Psoas muscle (tissue), 8 donors: Measurements from ENCODE around the gene GSTM4. TPM values are rescaled to one million over a fixed set of nuclear protein-coding genes. Genes with fewer than 3 reads are reported as not detected.
"Not testable (repeated sequence)": the region's sequence is repeated elsewhere in the genome, so short reads cannot be mapped to it uniquely, and the experiment has no call there.

Source experiments
- ATAC-seq, 4 donors: fragments of 200-7000 bp; cut with Tn5 transposase; one replicate each; pipeline ENCODE4 v1.9.1; 2020; ENCODE audit warnings: moderate library complexity in 3 of 4, mild to moderate bottlenecking in 2 of 4
- DNase-seq, 2 donors: peaks; one replicate each; pipeline ENCODE4 v3.0.0-alpha.2; 2020
- H3K27ac ChIP-seq: fragments of 200-600 bp; one replicate; pipeline ENCODE4 v1.8.0; 2022
- H3K27me3 ChIP-seq, 3 donors: fragments of 200-600 bp in 1 of 3; one replicate each; pipeline versions ENCODE4 v1.6.1 to v1.8.0; 2013 to 2022; ENCODE audit warnings: low read length in 2 of 3, mild to moderate bottlenecking in 2 of 3, moderate library complexity in 1 of 3; ENCODE audit not compliant: insufficient read depth in 3 of 3
- H3K36me3 ChIP-seq, 2 donors: fragments of 200-600 bp in 1 of 2; one replicate each; pipeline versions ENCODE4 v1.6.1 to v1.8.0; 2013 to 2022; ENCODE audit warnings: low read depth in 1 of 2, mild to moderate bottlenecking in 1 of 2, moderate library complexity in 1 of 2; ENCODE audit not compliant: insufficient read depth in 1 of 2
- H3K4me1 ChIP-seq: fragments of 200-600 bp; one replicate; pipeline ENCODE4 v1.8.0; 2022
- H3K4me3 ChIP-seq: fragments of 200-600 bp; one replicate; pipeline ENCODE4 v1.8.0; 2022; ENCODE audit warnings: mild to moderate bottlenecking
- H3K9me3 ChIP-seq: fragments of 200-600 bp; one replicate; pipeline ENCODE4 v1.8.0; 2022
- WGBS, 3 donors: extraction: QIAGEN DNeasy Blood & Tissue Kit; methylation state at CpG; one replicate each; pipeline versions ENCODE4 v1.1.6 to v1.1.7; 2013; 5-methylcytosine and 5-hydroxymethylcytosine counted together
- intact Hi-C, 2 donors: fragments of 100-400 bp; cut with DNase I; formaldehyde crosslinking; loops; one replicate each; pipeline versions ENCODE4 v1.11.0 to v1.14.2; 2022
- polyA plus RNA-seq, 3 donors: library from polyadenylated mRNA; stranded (reverse); fragments of 200-250 nt; gene quantifications; one replicate each; pipeline ENCODE4 v1.2.3, GENCODE V29; 2013
- total RNA-seq, 4 donors: library from RNA; stranded (reverse); fragmentation: NEBNext Ultra II Directional in 2 of 4; extraction: Animal tissue kit (Norgen Biotek cat#: 25700) in 2 of 4; gene quantifications; one replicate each; pipeline versions ENCODE4 v1.2.1 to v1.2.4, GENCODE V29; 2021 to 2023
- TF ChIP-seq, protein P1 (sequence below): fragments of 200-600 bp; IDR thresholded peaks from one replicate; pipeline ENCODE4 v1.8.0; 2022; ENCODE audit warnings: antibody characterized with exemption
- donor health status: healthy with polysubstance abuse.
- donor health status: DM: no; HTN: no; CAD: no; lungs with moderate emphysema.
- donor health status: Bipolar disorder and iron deficiency.
- donor health status: healthy.
- donor health status: DM: yes; HTN: yes; CAD: no.
- donor health status: DM: no; HTN: no; CAD: no.
- donor health status: DM: no; HTN: no; CAD: no.
- donor health status: DM: yes; HTN: yes; CAD: no.

Gene GSTM4
- total and polyA plus RNA-seq, 7 donors = 26.0 to 56.2 (median 42.9) TPM

DNA sequence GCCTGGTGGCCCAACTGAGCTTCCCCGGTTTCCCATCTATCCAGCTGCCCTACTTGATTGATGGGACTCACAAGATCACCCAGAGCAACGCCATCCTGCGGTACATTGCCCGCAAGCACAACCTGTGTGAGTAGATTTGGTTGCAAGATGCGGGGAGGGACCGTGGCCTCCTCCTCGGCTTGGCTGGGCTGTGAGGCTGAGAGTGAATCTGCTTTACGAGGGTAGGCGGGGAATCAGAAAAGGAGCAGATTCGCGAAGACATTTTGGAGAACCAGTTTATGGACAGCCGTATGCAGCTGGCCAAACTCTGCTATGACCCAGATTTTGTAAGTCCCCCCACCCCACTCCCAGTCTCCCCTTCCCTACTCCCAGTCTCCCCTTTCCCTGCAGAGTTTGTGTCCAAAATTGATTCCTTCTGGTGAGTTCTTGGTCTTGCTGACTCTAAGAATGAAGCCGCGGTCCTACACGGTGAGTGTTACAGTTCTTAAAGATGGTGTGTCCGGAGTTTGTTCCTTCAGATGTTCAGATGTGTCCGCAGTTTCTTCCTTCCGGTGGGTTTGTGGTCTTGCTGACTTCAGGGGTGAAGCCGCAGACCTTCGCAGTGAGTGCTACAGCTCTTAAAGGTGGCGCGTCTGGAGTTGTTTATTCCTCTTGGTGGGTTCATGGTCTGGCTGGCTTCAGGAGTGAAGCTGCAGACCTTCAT is 13.5 kb downstream of the GSTM4 start:
- WGBS, 3 donors = 90 to 93% (median 91%) methylated on average over 22 of the region's 22 CpGs
- H3K4me1 ChIP-seq = peaks cover 9% of the 10 kb centered on the region
- TF ChIP-seq, protein P1, sequence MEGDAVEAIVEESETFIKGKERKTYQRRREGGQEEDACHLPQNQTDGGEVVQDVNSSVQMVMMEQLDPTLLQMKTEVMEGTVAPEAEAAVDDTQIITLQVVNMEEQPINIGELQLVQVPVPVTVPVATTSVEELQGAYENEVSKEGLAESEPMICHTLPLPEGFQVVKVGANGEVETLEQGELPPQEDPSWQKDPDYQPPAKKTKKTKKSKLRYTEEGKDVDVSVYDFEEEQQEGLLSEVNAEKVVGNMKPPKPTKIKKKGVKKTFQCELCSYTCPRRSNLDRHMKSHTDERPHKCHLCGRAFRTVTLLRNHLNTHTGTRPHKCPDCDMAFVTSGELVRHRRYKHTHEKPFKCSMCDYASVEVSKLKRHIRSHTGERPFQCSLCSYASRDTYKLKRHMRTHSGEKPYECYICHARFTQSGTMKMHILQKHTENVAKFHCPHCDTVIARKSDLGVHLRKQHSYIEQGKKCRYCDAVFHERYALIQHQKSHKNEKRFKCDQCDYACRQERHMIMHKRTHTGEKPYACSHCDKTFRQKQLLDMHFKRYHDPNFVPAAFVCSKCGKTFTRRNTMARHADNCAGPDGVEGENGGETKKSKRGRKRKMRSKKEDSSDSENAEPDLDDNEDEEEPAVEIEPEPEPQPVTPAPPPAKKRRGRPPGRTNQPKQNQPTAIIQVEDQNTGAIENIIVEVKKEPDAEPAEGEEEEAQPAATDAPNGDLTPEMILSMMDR = no peak
- ATAC-seq = no peak
- H3K27ac ChIP-seq = no peak overlapping the region
- H3K36me3 ChIP-seq = peaks cover 0 to 39% of the 10 kb centered on the region in 2 donors
- no peak for DNase-seq
- H3K27me3 ChIP-seq = no peaks in the 10 kb centered on the region
- no peak overlapping the region for H3K4me3 ChIP-seq
- H3K9me3 ChIP-seq = no peaks in the 10 kb centered on the region
- intact Hi-C loops = no loop called here

GRCh38 chr1:109669949-109670302 is 14.0 kb downstream of the GSTM4 start:
- 92 to 97% (median 96%) methylated on average over 4 to 5 of the region's 5 CpGs for WGBS, 3 donors
- H3K36me3 ChIP-seq = peaks cover 0 to 39% of the 10 kb centered on the region in 2 donors
- H3K9me3 ChIP-seq, DNase-seq, H3K27me3 ChIP-seq, ATAC-seq, intact Hi-C loops, H3K27ac ChIP-seq, H3K4me1 ChIP-seq, H3K4me3 ChIP-seq: not testable (repeated sequence)

DNA sequence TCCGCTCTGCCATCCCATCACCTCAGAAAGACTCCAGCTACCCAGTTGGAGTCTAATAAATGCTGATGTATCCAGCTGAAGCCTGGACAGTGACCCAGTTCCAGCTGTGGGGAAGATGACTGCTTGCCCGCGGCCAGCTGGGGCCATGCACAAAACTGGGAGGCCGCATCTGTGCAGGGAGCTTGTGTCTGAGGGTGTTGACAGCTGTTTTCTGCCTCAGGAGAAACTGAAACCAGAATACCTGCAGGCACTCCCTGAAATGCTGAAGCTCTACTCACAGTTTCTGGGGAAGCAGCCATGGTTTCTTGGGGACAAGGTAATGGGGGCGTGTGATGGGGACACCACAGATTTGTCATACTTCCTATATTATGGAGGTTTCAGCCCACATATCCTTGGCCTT is 15.2 kb downstream of the GSTM4 start:
- TF ChIP-seq, protein P1 = no peak
- DNase-seq = no peak
- peaks cover 13% of the 10 kb centered on the region for H3K4me1 ChIP-seq
- no peaks in the 10 kb centered on the region for H3K9me3 ChIP-seq
- H3K27me3 ChIP-seq = no peaks in the 10 kb centered on the region
- peaks cover 0 to 32% of the 10 kb centered on the region in 2 donors for H3K36me3 ChIP-seq
- intact Hi-C loops = no loop called here
- H3K27ac ChIP-seq = no peak overlapping the region
- H3K4me3 ChIP-seq = no peak overlapping the region
- WGBS, 3 donors = 89 to 94% (median 93%) methylated on average over 5 of the region's 5 CpGs
- no peak for ATAC-seq

DNA sequence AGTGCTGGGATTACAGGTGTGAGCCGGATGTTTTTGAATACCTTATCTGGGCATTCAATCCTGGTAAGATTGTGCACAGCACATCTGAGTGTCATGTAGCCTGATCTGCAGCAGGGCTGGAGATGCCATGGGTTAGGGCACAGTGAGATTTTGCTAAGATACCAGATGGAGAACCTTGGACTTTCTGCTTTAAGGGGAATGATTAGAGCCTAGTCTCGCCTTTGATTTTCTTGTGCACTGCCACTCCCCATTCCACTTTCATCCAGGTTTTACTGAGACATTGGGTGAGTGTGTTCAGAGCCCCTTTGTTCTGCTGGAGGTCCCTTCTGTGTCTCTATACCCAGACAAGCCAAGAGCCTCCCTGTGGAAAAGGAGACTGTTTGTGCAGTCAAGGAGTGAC is 18.0 kb downstream of the GSTM4 start:
- intact Hi-C loops, DNase-seq, H3K27ac ChIP-seq, H3K27me3 ChIP-seq, H3K4me3 ChIP-seq, H3K9me3 ChIP-seq, ATAC-seq: not testable (repeated sequence)
- H3K36me3 ChIP-seq = peaks cover 0 to 32% of the 10 kb centered on the region in 2 donors
- WGBS, 3 donors = 81 to 97% (median 86%) methylated on average over 2 of the region's 2 CpGs
- H3K4me1 ChIP-seq = peaks cover 22% of the 10 kb centered on the region

GRCh38 chr1:109676683-109677381 is 20.9 kb downstream of the GSTM4 start:
- 23 to 31% (median 31%) methylated on average over 3 of the region's 3 CpGs for WGBS, 3 donors
- Histone ChIP-seq H3K4me1 (peaks cover 18% of the 10 kb centered on the region), H3K36me3 (peaks cover 0 to 20% of the 10 kb centered on the region in 2 donors), H3K4me3 (peak overlapping the region; percentile 11), H3K27ac (peak overlapping the region; percentile 89)
- peak; percentile 84 to 98 (median 95) for ATAC-seq
- H3K9me3 ChIP-seq, intact Hi-C loops, DNase-seq, H3K27me3 ChIP-seq: not testable (repeated sequence)

- intact Hi-C loops = no loop called here
- Histone ChIP-seq H3K27me3 (no peaks in the 10 kb centered on the region), H3K4me3 (peak overlapping the region; percentile 11), H3K9me3 (no peaks in the 10 kb centered on the region), H3K27ac (peak overlapping the region; percentile 89), H3K4me1 (peaks cover 18% of the 10 kb centered on the region), H3K36me3 (peaks cover 0 to 14% of the 10 kb centered on the region in 2 donors)
- TF ChIP-seq, protein P1 = no peak
- ATAC-seq = peak in 1 of 4 donors; percentile 6
- WGBS, 3 donors = 40 to 55% (median 41%) methylated on average over 3 of the region's 3 CpGs
- no peak for DNase-seq
Measured at GRCh38 chr1:109677459-109677858, 21.6 kb downstream of the GSTM4 start.

DNA sequence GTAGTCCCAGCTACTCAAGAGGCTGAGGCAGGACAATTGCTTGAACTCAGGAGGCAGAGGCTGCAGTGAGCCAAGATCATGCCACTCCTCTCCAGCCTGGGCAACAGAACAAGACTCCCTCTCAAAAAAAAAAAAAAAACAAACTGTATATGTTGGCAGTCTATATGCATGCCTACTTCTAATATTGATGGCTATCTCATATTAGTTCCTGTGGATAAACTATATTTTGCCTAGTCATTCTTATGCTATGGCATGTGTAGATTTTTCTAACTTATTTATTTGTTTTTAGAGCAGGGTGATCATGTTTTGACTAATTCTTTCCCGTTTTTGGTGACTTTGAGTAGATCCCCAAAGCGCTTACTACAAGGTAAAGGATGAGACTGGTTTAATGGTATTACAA is 22.7 kb downstream of the GSTM4 start:
- ATAC-seq = not testable (repeated sequence)

GRCh38 chr1:109684777-109685176 is 28.9 kb downstream of the GSTM4 start:
- peaks cover 17% of the 10 kb centered on the region for H3K4me1 ChIP-seq
- H3K27ac ChIP-seq, H3K36me3 ChIP-seq, ATAC-seq, DNase-seq, H3K4me3 ChIP-seq, H3K9me3 ChIP-seq, H3K27me3 ChIP-seq: not testable (repeated sequence)
- intact Hi-C loops = loop anchor here in 1 of 2 donors (5.0 kb wide), 1 partner anchor 42 kb away; no protein-coding TSS in a partner anchor
- 87 to 90% methylated on average over 6 of the region's 6 CpGs; no CpG with 5 or more reads in 1 of the 3 donors for WGBS, 3 donors

More for the DNA sequence above, 22.7 kb downstream of the GSTM4 start:
- H3K9me3 ChIP-seq, H3K4me3 ChIP-seq, intact Hi-C loops, DNase-seq, H3K27ac ChIP-seq, H3K36me3 ChIP-seq, H3K27me3 ChIP-seq: not testable (repeated sequence)
- H3K4me1 ChIP-seq = peaks cover 18% of the 10 kb centered on the region
- WGBS, 3 donors = 89 to 94% (median 91%) methylated on average over 2 of the region's 2 CpGs
